HepG2 (cell line): ENCODE measurements around the gene S100A16. TPM values are rescaled to one million over a fixed set of nuclear protein-coding genes. Genes with fewer than 3 reads are reported as not detected.

Experiments
- ETV6 ChIP-seq: sonication (generic); formaldehyde crosslinking; conservative IDR thresholded peaks from 2 replicates; pipeline ENCODE4 v1.4.0; 2020; ENCODE audit warnings: missing genetic modification reagents
- KAT2B ChIP-seq: fragments of 150-350 bp; IDR thresholded peaks from 2 replicates; pipeline ENCODE4 v1.6.1; 2014; ENCODE audit warnings: low read depth, low read length, borderline replicate concordance
- MEF2D ChIP-seq: sonication (generic); formaldehyde crosslinking; IDR thresholded peaks from 2 replicates; pipeline ENCODE4 v1.5.1; 2020; ENCODE audit warnings: mild to moderate bottlenecking, missing genetic modification reagents
- NCOA1 ChIP-seq: sonication (generic); formaldehyde crosslinking; IDR thresholded peaks from 2 replicates; pipeline ENCODE4 v1.9.0; 2021; ENCODE audit warnings: missing genetic modification reagents
- SCMH1 ChIP-seq: sonication (generic); formaldehyde crosslinking; IDR thresholded peaks from 2 replicates; pipeline ENCODE4 v1.9.0; 2021; ENCODE audit warnings: missing genetic modification reagents, mild to moderate bottlenecking, borderline replicate concordance
- TARDBP ChIP-seq: sonication (generic); formaldehyde crosslinking; IDR thresholded peaks from 2 replicates; pipeline ENCODE4 v1.8.0; 2022; ENCODE audit warnings: mild to moderate bottlenecking, missing genetic modification reagents
- ZFP36L1 ChIP-seq: sonication (generic); formaldehyde crosslinking; IDR thresholded peaks from 2 replicates; pipeline ENCODE4 v1.8.0; 2022; ENCODE audit warnings: mild to moderate bottlenecking, missing genetic modification reagents, moderate library complexity
- ZNF850 ChIP-seq: sonication (generic); formaldehyde crosslinking; conservative IDR thresholded peaks from 2 replicates; pipeline ENCODE4 v1.9.0; 2021; ENCODE audit warnings: mild to moderate bottlenecking, missing genetic modification reagents
- ZNF883 ChIP-seq: sonication (generic); formaldehyde crosslinking; IDR thresholded peaks from 2 replicates; pipeline ENCODE4 v1.5.1; 2020; ENCODE audit warnings: mild to moderate bottlenecking, missing genetic modification reagents; ENCODE audit errors: not compliant biosample characterization
- polyA plus RNA-seq, 8 experiments: library from polyadenylated mRNA; depleted of rRNA in 3 of 8; stranded (reverse) in 7 of 8; unstranded in 1 of 8; fragments of >200 nt; fragmentation: Illumina TruSeq in 4 of 8; extraction: Trizol in 4 of 8; gene quantifications; 2 replicates each; pipeline versions ENCODE4 v1.2.1 to v1.2.3, GENCODE V29; 2011 to 2016; ENCODE audit warnings: low read depth in 4 of 8, missing spikeins in 1 of 8, mixed read lengths in 1 of 8; ENCODE audit not compliant: insufficient read depth in 1 of 8
- total RNA-seq, 5 experiments: library from RNA; depleted of rRNA; stranded (reverse); fragments of >200 nt; fragmentation: Illumina TruSeq; extraction: Trizol; gene quantifications; 2 replicates each; pipeline ENCODE4 v1.2.3, GENCODE V29; 2016; ENCODE audit warnings: low read depth in 1 of 5
- TF ChIP-seq, protein P1 (sequence below): sonication (generic); formaldehyde crosslinking; IDR thresholded peaks from 2 replicates; pipeline ENCODE4 v1.4.0; 2020; ENCODE audit warnings: missing genetic modification reagents, borderline replicate concordance
- TF ChIP-seq, protein P2 (sequence below): sonication (generic); formaldehyde crosslinking; IDR thresholded peaks from 2 replicates; pipeline ENCODE4 v1.5.1; 2020; ENCODE audit warnings: missing genetic modification reagents, mild to moderate bottlenecking, borderline replicate concordance
- TF ChIP-seq, protein P3 (sequence below): IDR thresholded peaks from 2 replicates; pipeline ENCODE4 v1.6.1; 2016; ENCODE audit warnings: low read depth
- TF ChIP-seq, protein P4 (sequence below): sonication (generic); formaldehyde crosslinking; IDR thresholded peaks from 2 replicates; pipeline ENCODE4 v1.5.0; 2020; ENCODE audit warnings: missing genetic modification reagents, mild to moderate bottlenecking, borderline replicate concordance
- TF ChIP-seq, protein P5 (sequence below): sonication (generic); formaldehyde crosslinking; IDR thresholded peaks from 2 replicates; pipeline ENCODE4 v1.4.0; 2020; ENCODE audit warnings: mild to moderate bottlenecking, missing genetic modification reagents
- TF ChIP-seq, protein P6 (sequence below): sonication (generic); formaldehyde crosslinking; IDR thresholded peaks from 2 replicates; pipeline ENCODE4 v1.4.0; 2020; ENCODE audit warnings: missing genetic modification reagents

Gene S100A16
- total and polyA plus RNA-seq, 2 of the 13 experiments (the other 11 are each of a cell fraction or from before 2014, with no cell fraction given) = 46.0 to 195 TPM

DNA sequence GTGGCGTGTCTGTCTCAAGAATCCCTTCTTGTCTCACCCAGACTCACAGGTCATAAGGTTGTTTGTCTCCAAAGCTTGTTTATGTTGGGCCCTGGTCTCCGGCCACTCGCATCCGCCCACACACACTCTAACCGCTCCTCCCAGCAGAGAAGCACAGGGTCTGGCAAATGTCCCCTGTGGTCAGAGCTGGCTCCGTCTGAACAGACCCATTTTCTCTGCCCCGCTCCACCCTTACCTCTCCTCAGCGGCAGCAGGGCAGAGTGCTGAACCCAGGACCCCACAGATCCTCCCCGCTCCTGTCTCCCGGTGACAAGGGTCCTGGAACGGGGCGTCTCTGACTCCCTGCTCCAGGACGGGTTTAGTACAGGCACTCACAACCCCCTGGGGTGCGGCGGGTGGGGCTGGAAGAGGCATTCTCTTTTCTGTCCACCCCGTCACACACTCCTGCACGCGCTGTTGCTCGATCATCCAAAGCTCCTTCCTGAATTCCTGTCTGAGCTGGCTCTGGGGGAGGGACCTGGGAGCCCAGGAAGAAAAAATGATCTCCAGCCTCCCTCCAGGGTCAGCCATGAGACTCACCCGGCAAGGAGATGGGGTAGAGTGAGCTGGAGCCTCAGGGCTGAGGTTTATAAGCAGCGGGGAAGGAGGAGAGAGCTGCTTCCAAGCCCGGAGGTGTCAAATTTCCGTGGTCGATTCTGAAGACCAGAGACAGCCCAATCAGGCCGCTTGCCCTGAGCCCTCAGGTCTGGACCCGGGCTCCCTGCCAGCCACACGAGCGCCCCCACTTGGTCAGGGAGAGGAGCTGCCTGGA lies 14.2 kb upstream of the S100A16 start, which contains the start of gene S100A13 (continued):
- TF ChIP-seq, protein P1, sequence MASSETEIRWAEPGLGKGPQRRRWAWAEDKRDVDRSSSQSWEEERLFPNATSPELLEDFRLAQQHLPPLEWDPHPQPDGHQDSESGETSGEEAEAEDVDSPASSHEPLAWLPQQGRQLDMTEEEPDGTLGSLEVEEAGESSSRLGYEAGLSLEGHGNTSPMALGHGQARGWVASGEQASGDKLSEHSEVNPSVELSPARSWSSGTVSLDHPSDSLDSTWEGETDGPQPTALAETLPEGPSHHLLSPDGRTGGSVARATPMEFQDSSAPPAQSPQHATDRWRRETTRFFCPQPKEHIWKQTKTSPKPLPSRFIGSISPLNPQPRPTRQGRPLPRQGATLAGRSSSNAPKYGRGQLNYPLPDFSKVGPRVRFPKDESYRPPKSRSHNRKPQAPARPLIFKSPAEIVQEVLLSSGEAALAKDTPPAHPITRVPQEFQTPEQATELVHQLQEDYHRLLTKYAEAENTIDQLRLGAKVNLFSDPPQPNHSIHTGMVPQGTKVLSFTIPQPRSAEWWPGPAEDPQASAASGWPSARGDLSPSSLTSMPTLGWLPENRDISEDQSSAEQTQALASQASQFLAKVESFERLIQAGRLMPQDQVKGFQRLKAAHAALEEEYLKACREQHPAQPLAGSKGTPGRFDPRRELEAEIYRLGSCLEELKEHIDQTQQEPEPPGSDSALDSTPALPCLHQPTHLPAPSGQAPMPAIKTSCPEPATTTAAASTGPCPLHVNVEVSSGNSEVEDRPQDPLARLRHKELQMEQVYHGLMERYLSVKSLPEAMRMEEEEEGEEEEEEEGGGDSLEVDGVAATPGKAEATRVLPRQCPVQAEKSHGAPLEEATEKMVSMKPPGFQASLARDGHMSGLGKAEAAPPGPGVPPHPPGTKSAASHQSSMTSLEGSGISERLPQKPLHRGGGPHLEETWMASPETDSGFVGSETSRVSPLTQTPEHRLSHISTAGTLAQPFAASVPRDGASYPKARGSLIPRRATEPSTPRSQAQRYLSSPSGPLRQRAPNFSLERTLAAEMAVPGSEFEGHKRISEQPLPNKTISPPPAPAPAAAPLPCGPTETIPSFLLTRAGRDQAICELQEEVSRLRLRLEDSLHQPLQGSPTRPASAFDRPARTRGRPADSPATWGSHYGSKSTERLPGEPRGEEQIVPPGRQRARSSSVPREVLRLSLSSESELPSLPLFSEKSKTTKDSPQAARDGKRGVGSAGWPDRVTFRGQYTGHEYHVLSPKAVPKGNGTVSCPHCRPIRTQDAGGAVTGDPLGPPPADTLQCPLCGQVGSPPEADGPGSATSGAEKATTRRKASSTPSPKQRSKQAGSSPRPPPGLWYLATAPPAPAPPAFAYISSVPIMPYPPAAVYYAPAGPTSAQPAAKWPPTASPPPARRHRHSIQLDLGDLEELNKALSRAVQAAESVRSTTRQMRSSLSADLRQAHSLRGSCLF (CRISPR knock-in tag) = no peak
- TF ChIP-seq MEF2D (CRISPR knock-in tag) (no peak; the same call in 1 of the 2 replicates), NCOA1 (no peak), KAT2B (no peak), ZNF883 (no peak), ETV6 (CRISPR knock-in tag) (no peak), SCMH1 (CRISPR knock-in tag) (no peak), TARDBP (CRISPR knock-in tag) (no peak), ZFP36L1 (peak; percentile 13; the same call in 1 of the 2 replicates), ZNF850 (CRISPR knock-in tag) (no peak)
- TF ChIP-seq, protein P2, sequence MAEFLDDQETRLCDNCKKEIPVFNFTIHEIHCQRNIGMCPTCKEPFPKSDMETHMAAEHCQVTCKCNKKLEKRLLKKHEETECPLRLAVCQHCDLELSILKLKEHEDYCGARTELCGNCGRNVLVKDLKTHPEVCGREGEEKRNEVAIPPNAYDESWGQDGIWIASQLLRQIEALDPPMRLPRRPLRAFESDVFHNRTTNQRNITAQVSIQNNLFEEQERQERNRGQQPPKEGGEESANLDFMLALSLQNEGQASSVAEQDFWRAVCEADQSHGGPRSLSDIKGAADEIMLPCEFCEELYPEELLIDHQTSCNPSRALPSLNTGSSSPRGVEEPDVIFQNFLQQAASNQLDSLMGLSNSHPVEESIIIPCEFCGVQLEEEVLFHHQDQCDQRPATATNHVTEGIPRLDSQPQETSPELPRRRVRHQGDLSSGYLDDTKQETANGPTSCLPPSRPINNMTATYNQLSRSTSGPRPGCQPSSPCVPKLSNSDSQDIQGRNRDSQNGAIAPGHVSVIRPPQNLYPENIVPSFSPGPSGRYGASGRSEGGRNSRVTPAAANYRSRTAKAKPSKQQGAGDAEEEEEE = no peak
- TF ChIP-seq, protein P3, sequence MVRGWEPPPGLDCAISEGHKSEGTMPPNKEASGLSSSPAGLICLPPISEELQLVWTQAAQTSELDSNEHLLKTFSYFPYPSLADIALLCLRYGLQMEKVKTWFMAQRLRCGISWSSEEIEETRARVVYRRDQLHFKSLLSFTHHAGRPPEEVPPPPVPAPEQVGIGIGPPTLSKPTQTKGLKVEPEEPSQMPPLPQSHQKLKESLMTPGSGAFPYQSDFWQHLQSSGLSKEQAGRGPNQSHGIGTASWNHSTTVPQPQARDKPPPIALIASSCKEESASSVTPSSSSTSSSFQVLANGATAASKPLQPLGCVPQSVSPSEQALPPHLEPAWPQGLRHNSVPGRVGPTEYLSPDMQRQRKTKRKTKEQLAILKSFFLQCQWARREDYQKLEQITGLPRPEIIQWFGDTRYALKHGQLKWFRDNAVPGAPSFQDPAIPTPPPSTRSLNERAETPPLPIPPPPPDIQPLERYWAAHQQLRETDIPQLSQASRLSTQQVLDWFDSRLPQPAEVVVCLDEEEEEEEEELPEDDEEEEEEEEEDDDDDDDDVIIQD (CRISPR knock-in tag) = no peak
- TF ChIP-seq, protein P4, sequence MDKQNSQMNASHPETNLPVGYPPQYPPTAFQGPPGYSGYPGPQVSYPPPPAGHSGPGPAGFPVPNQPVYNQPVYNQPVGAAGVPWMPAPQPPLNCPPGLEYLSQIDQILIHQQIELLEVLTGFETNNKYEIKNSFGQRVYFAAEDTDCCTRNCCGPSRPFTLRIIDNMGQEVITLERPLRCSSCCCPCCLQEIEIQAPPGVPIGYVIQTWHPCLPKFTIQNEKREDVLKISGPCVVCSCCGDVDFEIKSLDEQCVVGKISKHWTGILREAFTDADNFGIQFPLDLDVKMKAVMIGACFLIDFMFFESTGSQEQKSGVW (CRISPR knock-in tag) = no peak
- TF ChIP-seq, protein P5, sequence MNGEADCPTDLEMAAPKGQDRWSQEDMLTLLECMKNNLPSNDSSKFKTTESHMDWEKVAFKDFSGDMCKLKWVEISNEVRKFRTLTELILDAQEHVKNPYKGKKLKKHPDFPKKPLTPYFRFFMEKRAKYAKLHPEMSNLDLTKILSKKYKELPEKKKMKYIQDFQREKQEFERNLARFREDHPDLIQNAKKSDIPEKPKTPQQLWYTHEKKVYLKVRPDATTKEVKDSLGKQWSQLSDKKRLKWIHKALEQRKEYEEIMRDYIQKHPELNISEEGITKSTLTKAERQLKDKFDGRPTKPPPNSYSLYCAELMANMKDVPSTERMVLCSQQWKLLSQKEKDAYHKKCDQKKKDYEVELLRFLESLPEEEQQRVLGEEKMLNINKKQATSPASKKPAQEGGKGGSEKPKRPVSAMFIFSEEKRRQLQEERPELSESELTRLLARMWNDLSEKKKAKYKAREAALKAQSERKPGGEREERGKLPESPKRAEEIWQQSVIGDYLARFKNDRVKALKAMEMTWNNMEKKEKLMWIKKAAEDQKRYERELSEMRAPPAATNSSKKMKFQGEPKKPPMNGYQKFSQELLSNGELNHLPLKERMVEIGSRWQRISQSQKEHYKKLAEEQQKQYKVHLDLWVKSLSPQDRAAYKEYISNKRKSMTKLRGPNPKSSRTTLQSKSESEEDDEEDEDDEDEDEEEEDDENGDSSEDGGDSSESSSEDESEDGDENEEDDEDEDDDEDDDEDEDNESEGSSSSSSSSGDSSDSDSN = peak; percentile 57
- TF ChIP-seq, protein P6, sequence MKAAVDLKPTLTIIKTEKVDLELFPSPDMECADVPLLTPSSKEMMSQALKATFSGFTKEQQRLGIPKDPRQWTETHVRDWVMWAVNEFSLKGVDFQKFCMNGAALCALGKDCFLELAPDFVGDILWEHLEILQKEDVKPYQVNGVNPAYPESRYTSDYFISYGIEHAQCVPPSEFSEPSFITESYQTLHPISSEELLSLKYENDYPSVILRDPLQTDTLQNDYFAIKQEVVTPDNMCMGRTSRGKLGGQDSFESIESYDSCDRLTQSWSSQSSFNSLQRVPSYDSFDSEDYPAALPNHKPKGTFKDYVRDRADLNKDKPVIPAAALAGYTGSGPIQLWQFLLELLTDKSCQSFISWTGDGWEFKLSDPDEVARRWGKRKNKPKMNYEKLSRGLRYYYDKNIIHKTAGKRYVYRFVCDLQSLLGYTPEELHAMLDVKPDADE (CRISPR knock-in tag) = no peak
